OCI-LY1 (cell line): ENCODE results near the gene SALL1.

Experiments
- H2AFZ ChIP-seq: fragments of 200-600 bp; sonication (generic), shearing (Covaris generic); 2 replicates; pipeline ENCODE4 v1.6.0; 2014; ENCODE audit warnings: antibody characterized with exemption, mild to moderate bottlenecking, low read length
- H3F3A ChIP-seq: fragments of 200-600 bp; sonication (generic), shearing (Covaris generic); 2 replicates; pipeline ENCODE4 v1.6.0; 2014; ENCODE audit warnings: mild to moderate bottlenecking, antibody characterized with exemption, low read length, moderate library complexity; ENCODE audit not compliant: insufficient read depth
- H3K27ac ChIP-seq: fragments of 200-600 bp; sonication (generic); 2 replicates; pipeline ENCODE4 v1.5.1; 2014; ENCODE audit warnings: low read length, mixed run types, mild to moderate bottlenecking, low read depth; ENCODE audit not compliant: poor library complexity, severe bottlenecking
- H3K27me3 ChIP-seq: fragments of 200-600 bp; sonication (generic); 2 replicates; pipeline ENCODE4 v1.6.0; 2014; ENCODE audit warnings: antibody characterized with exemption, mild to moderate bottlenecking, low read length, moderate library complexity; ENCODE audit not compliant: insufficient read depth
- H3K36me3 ChIP-seq: fragments of 200-600 bp; sonication (generic); 2 replicates; pipeline ENCODE4 v1.6.1; 2014; ENCODE audit warnings: mild to moderate bottlenecking, antibody characterized with exemption, low read length, moderate library complexity, mixed read lengths; ENCODE audit not compliant: insufficient read depth
- H3K4me1 ChIP-seq: fragments of 200-600 bp; sonication (generic); 2 replicates; pipeline ENCODE4 v1.5.1; 2014; ENCODE audit warnings: mild to moderate bottlenecking, low read length, moderate library complexity; ENCODE audit not compliant: insufficient read depth, severe bottlenecking
- H3K4me2 ChIP-seq: fragments of 200-600 bp; sonication (generic), shearing (Covaris generic); 2 replicates; pipeline ENCODE4 v1.6.1; 2014; ENCODE audit warnings: low read length
- H3K4me3 ChIP-seq: fragments of 200-600 bp; sonication (generic); 2 replicates; pipeline ENCODE4 v1.5.1; 2014; ENCODE audit warnings: low read length, low read depth, mild to moderate bottlenecking, mixed read lengths; ENCODE audit not compliant: poor library complexity, severe bottlenecking
- H3K79me2 ChIP-seq: fragments of 200-600 bp; shearing (Covaris generic); 2 replicates; pipeline ENCODE4 v1.6.1; 2016; ENCODE audit warnings: mixed run types, low read length, mixed read lengths; ENCODE audit not compliant: insufficient read depth
- H3K9ac ChIP-seq: fragments of 200-600 bp; sonication (generic), shearing (Covaris generic); 2 replicates; pipeline ENCODE4 v1.6.1; 2014; ENCODE audit warnings: mild to moderate bottlenecking, low read length, mixed read lengths
- H3K9me2 ChIP-seq: fragments of 200-600 bp; sonication (generic), shearing (Covaris generic); 2 replicates; pipeline ENCODE4 v1.6.1; 2014; ENCODE audit warnings: low read depth, mild to moderate bottlenecking, low read length, mixed read lengths
- H3K9me3 ChIP-seq: fragments of 200-600 bp; shearing (Covaris generic); 2 replicates; pipeline ENCODE4 v1.6.1; 2014; ENCODE audit warnings: low read length, mixed read lengths
- H4K20me1 ChIP-seq: fragments of 200-600 bp; sonication (generic), shearing (Covaris generic); 2 replicates; pipeline ENCODE4 v1.6.0; 2016; ENCODE audit warnings: mild to moderate bottlenecking, low read length; ENCODE audit not compliant: insufficient read depth
- EZH2 ChIP-seq: fragments of 200-600 bp; sonication (generic), shearing (Covaris generic); IDR thresholded peaks from 2 replicates; pipeline ENCODE4 v1.8.0; 2017; ENCODE audit warnings: borderline replicate concordance, mixed run types, mild to moderate bottlenecking, antibody characterized with exemption, low read length, moderate library complexity, mixed read lengths
- TF ChIP-seq, protein P1 (sequence below): fragments of 200-600 bp; sonication (generic), shearing (Covaris generic); IDR thresholded peaks from 2 replicates; pipeline ENCODE4 v1.5.1; 2017; ENCODE audit warnings: mild to moderate bottlenecking, antibody characterized with exemption, low read length, moderate library complexity, mixed read lengths

Gene SALL1

DNA sequence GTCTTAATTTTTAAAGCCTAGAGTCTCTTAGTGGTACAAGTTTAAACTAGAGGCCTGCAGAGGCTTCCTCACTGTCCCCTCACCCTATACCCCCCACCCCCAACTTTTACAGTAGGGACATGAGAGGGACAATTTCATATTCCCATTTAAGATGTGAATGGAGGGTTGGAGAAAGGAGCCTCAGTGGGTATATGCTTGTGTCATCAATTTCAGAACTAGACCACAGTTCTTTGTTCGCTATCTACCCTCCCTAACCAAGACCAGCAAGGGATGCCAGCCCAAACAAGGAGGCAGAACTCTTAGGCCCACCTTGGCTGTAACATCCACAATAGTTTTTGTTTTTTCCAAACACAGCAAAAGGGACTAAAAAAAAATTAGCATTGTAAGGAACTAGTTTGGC, 14.0 kb upstream of the SALL1 start:
- no peak overlapping the region for H3K4me2 ChIP-seq
- no peak overlapping the region for H2AFZ ChIP-seq
- no peaks in the 10 kb centered on the region for H3K79me2 ChIP-seq
- H3K4me3 ChIP-seq, result no peak overlapping the region
- H3K36me3 ChIP-seq, result no peaks in the 10 kb centered on the region
- H3K4me1 ChIP-seq, result no peaks in the 10 kb centered on the region
- no peaks in the 10 kb centered on the region for H3K9me2 ChIP-seq
- H4K20me1 ChIP-seq, result no peaks in the 10 kb centered on the region
- no peak for TF ChIP-seq EZH2
- TF ChIP-seq, protein P1, sequence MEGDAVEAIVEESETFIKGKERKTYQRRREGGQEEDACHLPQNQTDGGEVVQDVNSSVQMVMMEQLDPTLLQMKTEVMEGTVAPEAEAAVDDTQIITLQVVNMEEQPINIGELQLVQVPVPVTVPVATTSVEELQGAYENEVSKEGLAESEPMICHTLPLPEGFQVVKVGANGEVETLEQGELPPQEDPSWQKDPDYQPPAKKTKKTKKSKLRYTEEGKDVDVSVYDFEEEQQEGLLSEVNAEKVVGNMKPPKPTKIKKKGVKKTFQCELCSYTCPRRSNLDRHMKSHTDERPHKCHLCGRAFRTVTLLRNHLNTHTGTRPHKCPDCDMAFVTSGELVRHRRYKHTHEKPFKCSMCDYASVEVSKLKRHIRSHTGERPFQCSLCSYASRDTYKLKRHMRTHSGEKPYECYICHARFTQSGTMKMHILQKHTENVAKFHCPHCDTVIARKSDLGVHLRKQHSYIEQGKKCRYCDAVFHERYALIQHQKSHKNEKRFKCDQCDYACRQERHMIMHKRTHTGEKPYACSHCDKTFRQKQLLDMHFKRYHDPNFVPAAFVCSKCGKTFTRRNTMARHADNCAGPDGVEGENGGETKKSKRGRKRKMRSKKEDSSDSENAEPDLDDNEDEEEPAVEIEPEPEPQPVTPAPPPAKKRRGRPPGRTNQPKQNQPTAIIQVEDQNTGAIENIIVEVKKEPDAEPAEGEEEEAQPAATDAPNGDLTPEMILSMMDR, result no peak
- no peaks in the 10 kb centered on the region for H3F3A ChIP-seq
- no peaks in the 10 kb centered on the region for H3K27me3 ChIP-seq
- H3K9me3 ChIP-seq, result no peaks in the 10 kb centered on the region
- H3K27ac ChIP-seq, result no peak overlapping the region
- H3K9ac ChIP-seq, result no peak overlapping the region

DNA sequence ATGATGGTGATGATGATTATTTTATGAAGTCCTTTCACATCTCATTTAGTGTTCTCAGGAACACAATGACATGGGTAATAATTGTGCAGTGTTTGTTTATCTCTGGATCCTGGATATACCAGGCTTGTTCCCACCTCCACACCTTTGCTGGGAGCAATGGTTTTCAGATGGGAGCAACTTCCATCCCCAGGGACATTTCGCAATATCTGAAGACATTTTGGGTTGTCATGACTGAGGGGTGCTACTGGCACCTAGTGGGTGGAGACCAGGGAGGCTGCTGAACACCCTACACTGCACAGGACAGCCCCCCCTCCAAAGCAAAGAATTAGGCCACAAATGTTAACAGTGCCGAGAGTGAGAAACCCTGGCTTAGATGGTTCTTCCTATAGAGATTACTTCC, 13.5 kb upstream of the SALL1 start:
- H3K36me3 ChIP-seq, result no peaks in the 10 kb centered on the region
- no peak overlapping the region for H3K4me3 ChIP-seq
- H4K20me1 ChIP-seq, result no peaks in the 10 kb centered on the region
- no peaks in the 10 kb centered on the region for H3K9me3 ChIP-seq
- no peak overlapping the region for H3K27ac ChIP-seq
- H3K9ac ChIP-seq, result no peak overlapping the region
- H3K9me2 ChIP-seq, result no peaks in the 10 kb centered on the region
- no peaks in the 10 kb centered on the region for H3K4me1 ChIP-seq
- no peaks in the 10 kb centered on the region for H3K79me2 ChIP-seq
- no peaks in the 10 kb centered on the region for H3F3A ChIP-seq
- H2AFZ ChIP-seq, result no peak overlapping the region
- no peak for TF ChIP-seq EZH2
- TF ChIP-seq, protein P1, result no peak
- H3K4me2 ChIP-seq, result no peak overlapping the region
- H3K27me3 ChIP-seq, result no peaks in the 10 kb centered on the region

DNA sequence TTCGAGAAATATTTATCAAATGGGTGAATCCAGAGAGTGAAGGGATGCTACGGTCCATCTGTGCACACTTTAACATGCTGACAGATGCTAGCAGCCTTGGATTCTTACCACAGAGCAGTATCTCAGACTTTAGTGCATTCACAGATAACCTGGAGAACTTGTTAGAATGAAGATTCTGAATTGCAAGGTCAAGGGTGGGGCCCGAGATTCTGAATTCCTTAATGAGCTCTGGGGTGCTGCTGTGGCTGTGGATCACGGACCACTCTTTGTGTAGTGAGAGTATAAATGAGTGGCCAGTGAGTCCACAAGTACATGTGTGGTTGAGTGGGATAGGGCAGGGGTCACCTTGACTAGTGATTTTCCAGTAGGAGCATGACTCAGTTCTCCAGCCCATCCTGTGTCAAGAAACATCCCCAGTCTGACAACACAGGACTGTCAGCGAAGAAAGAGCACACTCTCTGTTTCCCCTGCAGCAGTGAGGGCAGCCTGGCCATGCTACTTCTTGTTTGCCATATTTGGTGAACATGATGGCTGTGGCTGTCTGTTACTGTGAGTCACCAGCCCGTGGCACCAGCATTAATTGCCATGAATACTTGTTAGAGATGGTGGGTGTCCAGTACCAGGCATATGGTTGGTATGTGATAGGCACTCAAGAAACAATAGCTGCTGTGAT, 13.0 kb upstream of the SALL1 start:
- Histone ChIP-seq H3K4me3 (no peak overlapping the region), H3K4me2 (no peak overlapping the region), H3K4me1 (no peaks in the 10 kb centered on the region), H2AFZ (no peak overlapping the region), H3K9me2 (no peaks in the 10 kb centered on the region), H3K9me3 (no peaks in the 10 kb centered on the region), H3K9ac (no peak overlapping the region), H3K79me2 (no peaks in the 10 kb centered on the region), H3K27me3 (no peaks in the 10 kb centered on the region), H3K27ac (no peak overlapping the region), H4K20me1 (no peaks in the 10 kb centered on the region), H3F3A (no peaks in the 10 kb centered on the region), H3K36me3 (no peaks in the 10 kb centered on the region)
- TF ChIP-seq, protein P1, result no peak
- TF ChIP-seq EZH2, result no peak
